Activated T-cell treated with anti-CD3 and anti-CD28 coated beads, Interleukin-2, amount 50 U/mL, for 48 hours (primary cell): Measurements from ENCODE around the gene SPRYD3.

Experiments
- DNase-seq, 2 experiments: peaks; one replicate each; pipeline ENCODE4 v3.0.0-alpha.2; 2020

The SPRYD3 gene

DNA sequence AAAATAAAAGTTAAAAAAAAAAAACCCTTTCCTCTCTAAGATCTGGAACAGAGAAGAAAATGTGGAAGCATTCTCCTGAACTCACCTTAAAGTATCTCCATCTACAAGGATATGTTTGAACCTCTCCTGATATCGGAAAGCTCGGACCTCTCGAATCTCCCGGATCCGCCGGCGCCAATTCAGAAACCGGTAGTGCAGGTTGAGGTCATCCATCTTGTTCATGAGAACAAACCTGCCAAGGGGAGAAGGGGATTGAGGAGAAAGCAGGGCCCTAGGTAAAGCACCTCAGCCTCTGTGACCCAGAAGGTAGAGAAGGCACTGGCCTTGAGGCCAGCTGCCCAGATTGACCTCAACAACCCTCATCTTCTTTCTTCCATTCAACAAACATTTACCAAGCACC lies 2.2 kb downstream of the SPRYD3 start:
- DNase-seq = no peak

DNA sequence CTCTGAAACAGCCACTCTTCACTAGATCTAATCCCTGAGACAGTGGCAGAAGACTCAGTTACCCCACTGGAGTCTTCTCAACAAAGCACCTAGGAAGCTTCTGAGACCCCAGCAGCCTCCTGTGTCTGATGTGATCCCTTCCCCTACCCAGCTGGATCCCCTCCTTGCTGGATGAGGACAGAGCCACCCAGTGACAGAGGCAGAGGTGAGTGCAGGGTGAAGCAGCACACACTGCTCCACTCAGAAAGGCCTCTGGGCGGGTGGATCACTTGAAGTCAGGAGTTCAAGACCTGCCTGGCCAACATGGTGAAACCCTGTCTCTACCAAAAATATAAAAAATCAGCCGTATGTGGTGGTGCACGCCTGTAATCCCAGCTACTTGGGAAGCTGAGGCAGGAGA lies 2.7 kb downstream of the SPRYD3 start:
- no peak for DNase-seq

DNA sequence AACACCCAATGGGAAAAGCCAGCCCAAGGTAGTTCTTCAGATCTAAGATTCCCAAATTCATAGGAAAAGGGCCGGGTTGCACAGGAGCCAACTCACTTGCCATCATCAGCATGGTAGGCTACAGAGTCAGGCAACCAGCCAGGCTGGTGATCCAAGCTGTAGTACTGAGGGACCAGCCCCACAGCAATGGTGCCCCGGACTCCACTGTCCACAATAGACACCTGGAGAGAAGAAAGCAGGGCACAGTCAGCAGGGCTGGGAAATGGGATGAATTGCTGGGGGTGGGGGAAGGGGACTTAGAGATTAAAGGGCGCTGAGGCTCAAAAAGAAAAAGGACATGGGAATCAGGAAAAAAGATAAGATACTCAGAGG lies 4.2 kb downstream of the SPRYD3 start:
- no peak for DNase-seq

DNA sequence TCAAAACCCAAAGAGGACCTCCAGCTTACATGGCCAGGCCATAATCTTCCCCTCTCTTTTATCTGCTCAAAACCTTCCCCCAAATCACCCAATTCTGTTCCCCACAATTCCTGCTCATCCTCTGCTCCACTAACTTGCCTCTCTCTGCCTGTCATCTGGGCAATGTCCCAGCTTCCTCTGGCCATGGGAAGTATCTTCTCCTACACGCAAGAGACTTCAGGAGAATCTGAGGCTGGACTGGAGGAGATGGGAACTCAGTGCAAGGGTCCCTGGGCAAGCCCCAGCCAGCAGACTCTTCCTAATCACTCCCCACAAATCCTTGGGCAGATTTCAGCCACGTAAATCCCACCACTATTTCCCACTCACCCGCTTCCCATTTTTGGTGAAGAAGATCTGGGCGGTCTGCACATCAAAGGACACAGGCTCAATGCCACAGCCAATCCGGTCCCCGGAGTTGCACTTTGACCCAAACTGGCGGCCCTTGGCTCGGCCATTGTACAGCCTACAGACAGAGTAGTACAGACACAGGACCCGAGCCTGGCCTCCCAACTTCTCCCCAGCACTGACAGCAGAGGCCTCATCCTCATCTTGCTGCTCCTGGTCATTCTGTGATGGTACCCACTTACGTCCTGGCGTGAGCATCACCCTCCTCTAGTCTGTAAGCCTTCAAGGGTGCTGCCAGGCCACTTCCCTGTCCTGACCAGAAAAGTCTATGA lies 4.7 kb downstream of the SPRYD3 start:
- DNase-seq = no peak

DNA sequence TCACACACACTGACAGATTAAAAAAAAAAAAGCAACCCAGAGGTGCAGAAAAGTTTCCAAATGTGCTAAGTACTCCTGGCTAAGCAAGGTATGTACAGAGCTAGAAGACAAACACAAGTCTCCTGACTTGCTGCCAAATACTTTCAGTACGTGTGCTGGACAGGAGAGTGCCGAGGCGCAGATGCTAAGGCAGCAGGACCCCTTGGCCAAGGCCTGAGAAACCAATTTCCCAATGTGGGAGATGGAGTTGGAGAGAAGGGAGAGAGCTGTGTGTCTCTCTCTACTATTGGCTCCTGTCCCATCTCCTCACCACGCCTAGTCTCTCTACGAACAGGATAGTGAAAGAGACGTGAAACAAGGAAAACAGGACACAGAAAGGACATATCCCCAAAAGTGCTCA lies 5.3 kb downstream of the SPRYD3 start:
- DNase-seq = no peak

DNA sequence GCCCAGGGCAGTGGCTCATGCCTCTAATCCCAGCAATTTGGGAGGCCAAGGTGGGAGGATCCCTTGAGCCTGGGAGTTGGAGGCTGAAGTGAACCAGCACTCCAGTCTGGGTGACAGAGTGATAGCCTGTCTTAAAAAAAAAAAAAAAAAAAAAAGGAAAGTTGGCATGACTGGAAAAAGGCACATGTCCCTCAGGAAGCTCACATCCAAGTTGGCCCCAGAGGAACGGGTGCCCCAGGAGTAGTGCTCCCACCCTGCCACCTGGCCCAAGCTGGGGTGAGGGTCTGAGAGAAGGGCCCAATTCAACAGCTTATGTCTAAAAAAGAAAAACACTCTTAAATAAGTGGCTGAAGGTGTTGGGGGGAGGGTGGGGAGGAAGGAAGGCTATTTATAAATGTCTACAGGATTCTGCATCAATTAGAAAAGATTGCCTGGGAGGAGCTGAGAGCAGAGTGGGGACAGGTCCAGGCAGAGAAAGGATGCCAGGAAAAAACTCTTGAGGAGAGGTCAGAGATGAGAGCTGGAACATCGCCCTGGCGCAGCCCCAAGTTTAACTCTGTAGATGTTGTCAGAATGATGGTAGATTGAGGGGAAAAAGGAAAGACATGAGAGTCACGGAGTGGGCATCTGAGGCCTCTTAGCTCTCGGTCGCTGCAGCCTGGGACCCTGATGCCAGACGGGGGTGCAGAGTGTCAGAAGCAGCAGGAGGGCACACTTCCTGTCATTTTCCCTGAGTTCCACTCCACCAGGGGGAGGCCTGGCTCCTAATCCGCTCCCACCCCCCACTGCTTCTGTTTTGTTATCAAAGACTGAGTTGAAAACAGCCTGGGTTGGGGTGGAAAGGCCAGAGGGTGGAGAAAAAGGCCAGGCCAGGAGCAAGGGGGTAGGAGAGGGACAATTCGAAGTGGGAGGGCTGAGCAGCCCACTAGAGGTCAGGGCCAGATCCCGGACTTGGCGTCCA lies 7.3 kb downstream of the SPRYD3 start:
- no peak for DNase-seq

DNA sequence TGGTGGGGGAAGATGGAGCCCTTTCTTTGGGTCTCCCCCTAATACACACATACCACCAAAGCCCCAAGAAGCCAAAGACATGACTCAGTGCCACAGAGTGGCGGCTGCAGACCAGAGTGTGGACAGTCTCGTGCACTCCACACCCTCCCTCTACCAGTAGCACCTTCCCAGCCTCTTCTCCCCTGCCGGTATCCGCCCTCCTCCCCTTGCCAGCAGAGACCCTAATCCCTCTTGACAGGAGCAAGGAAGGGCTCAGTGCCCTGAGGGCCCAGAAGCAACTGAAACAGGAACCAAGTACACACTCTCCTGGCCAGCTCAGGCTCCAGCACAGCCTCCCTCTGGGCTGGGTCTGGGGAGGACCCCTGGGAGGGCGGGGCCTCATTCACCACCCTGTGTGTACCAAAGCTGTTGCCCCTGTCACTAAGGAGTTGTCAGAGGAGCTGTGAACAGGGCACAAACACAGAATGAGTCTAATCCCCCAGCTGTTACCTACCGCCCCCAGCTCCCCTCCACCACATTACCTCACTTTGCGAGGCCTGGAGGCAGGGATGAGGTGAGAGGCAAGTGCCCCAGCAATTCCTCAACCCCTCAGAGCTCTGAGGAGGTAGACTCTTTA lies 8.2 kb downstream of the SPRYD3 start:
- no peak for DNase-seq

DNA sequence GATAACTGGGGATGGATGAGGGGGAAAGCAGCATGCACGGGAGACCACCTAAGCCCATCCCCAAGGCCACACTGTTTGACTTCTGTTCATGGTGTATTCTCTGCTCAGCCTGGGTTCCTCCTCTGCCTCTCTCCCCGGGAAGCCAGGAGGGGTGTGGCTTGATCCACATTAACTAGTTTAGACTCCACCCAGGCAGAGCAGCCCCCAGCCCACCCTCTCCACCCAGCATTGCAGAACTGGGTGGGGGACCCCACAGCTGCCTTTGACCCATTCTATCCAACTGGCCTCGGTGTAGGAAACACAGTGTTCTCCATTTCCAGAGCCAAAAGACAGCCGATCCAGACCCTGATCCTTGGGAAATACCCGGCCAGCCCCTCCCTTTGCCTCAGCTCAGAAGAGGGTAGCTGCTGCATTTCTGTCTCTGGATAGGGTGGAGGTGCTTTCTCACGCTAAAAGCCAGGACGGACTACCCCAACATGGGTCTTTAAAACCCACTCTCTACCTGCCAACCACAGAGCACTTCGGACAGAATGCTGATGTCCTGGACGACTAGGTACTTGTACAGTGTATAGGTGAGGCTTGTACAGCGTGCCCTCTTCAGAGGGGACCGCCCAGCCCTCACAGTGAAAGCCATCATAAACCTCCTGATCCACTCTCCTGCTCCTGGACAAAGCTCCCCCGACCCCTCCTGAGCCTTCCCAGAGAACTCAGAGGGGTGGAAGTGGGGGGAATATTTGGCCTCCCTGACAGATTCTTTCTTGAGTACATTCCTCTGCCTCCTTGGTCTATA lies 9.4 kb downstream of the SPRYD3 start:
- no peak for DNase-seq

DNA sequence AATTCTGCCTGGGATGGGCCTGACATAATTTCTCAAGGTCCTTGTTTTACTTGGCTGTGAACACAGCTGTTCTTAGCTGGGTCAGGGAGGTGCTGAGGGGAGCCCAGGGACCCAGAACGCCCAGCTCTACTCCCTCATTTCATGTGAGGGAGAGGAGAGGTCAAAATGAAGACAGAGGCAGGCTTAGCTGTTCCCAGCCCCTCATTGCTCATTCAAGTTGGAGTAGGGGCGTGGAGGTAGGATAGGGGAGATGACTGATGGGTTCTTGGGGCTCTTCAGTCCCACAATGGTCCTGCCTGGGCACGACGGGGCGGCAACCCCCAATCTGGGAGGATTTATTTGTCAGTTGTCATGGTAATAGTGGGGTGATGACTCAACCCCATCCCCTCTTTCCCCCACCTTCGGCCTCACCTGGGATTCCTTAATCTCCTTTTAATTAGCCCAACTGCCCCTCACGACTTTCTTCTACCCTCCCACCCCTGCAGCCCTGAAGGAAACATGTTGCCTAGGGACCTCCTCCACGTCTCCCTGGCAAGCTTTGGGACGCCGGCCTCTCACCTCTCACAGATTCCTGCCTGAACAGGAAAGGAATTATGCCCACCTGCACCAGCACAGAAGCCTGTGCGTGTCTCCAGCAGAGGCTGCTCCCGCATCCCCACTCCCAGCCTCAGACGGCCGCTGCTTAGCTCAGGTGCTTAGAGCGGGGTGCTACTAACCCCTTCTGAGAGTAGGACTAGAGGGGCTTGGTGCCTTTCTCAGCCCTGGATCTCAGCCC lies 10.2 kb downstream of the SPRYD3 start:
- no peak for DNase-seq

DNA sequence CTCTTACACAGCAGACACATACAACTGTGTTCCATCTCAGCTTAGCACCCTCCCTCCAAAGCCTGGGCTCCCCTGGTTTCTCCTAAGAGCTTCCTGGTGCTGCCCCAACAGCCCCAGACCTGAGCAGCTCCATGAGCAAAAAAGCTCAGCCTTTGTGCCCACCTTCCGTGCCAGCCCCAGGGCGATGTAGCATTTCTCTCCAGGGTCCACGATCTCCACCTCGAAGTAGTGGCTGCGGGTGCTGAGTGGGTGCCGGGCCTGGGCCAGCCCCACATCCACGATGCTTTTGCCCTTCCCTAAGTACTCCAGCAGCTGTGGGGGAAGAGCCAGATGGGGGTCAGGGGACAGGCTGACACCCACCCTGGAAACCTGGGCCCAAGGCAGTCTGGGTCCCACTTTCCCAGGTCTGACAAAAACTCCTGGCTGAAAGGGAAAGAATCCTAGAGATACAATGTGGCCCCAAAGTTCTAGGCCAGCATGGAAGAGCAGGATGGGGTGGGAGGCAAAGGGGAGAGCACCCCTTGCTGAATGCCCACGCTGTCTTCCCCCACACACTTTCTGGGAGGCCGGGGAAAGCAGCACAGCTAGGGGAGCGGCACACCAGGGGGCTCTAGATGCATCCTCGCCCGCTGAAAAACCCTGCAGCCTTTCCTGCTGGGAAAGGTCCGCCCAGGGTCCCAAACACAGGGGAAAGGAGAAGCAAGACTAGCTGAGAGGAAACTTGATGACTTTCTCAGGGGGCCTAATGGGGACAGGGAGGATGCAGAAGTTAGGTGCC lies 11.0 kb downstream of the SPRYD3 start:
- no peak for DNase-seq

DNA sequence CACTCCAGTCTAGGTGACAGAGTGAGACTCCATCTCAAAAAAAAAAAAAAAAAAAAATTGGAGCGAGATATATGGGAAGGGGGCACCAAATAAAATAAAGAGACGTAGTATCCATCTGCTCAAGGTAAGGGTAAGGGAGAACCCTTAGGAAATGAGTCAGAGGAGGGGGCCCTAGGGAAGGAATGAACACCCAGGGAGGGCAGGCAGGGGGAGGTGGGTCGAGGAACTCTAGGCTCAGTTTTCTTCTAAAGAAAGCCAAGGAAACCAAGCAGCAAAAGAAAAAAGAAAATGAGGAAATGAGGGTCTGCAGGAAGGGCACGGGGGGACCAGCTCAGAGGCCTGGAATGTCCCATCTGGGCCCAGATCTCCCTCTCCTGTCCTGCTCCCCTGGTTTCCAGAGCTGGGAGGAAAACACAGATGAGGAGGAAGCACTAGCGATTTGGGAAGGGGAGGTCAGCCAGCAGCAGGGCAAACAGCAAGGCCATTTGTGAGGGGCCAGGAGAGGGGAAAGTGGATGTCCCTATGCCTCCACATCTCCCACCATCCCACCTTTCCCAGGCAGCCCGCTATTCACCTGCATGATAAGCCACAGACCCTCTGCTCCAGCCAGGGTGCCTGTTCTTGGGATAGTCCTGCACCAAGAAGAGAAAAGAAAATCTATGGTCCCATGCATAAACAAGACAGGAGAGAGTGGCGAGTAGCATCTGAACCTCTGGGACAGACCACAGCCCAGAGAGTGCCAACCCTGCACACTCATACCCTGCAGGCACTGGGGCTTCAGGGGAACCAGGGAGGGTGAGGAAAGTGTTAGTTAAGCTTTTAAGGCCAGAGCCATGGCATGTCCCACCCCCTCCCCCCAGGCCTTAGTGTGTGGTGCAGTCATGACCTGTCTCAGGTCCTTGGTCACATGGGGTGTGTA lies 11.9 kb downstream of the SPRYD3 start:
- DNase-seq = no peak

DNA sequence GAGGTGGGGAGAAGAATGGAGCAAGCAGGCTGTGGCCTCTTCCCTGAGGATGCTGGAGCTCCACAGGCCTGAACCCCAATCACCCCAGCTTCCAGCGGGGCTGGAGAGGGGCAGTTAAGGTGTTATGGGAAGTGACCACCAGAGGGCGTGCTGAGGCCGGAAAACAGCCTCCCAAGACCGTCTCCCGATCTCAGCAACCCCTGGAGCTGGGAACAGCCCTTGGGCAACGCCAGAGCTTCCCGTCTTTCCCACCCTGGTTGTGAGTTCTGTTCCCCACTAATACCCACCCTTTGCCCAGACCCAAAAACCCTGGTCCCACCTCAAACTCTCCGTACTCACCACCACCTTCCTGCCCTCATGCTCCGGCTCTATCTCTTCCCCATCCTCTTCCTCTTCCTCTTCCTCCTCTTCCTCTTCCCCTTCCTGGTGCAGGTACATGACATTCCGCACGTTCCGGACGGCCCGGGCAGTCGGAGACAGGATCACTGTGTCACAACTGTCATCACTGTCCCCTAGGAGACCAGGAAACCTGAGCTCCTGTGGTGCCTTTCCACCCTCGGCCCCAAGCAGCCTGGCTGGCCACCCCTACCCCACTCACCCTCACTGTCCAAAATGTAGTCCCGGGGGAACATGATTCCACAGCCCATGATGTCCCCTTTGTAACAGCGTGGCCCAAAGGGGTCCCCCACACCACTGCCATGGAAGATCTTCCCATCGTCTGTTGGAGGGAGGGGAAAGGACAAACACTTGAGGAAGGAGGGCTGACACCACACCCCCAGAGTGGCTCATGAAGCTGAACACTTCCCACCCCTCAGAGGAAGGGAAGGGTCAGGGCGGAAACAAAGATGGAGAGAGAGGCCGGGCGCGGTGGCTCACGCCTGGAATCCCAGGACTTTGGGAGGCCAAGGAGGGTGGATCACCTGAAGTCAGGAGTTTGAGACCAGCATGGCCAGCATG lies 12.9 kb downstream of the SPRYD3 start:
- DNase-seq = peak; percentile 80 to 81

DNA sequence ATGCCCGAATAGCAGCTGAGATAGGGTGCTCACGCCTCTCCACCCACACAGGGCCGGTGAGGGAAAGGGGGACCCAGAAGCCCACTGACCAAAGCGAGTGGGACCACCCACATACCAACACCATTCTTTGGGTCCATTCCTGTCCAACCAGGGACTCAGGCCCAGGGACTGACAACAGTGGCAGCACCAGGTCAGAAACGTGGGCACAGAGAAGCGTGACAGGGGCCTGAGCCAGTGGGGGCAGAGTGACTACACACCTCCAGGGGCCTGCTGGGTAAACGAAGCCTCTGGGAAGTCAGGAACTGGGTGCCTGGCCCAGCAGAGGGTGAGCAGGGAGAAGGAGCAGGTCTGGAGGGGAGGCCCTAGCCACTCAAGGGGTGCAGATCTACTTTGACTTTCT lies 13.7 kb downstream of the SPRYD3 start:
- DNase-seq = peak in 1 of 2 experiments; percentile 20

DNA sequence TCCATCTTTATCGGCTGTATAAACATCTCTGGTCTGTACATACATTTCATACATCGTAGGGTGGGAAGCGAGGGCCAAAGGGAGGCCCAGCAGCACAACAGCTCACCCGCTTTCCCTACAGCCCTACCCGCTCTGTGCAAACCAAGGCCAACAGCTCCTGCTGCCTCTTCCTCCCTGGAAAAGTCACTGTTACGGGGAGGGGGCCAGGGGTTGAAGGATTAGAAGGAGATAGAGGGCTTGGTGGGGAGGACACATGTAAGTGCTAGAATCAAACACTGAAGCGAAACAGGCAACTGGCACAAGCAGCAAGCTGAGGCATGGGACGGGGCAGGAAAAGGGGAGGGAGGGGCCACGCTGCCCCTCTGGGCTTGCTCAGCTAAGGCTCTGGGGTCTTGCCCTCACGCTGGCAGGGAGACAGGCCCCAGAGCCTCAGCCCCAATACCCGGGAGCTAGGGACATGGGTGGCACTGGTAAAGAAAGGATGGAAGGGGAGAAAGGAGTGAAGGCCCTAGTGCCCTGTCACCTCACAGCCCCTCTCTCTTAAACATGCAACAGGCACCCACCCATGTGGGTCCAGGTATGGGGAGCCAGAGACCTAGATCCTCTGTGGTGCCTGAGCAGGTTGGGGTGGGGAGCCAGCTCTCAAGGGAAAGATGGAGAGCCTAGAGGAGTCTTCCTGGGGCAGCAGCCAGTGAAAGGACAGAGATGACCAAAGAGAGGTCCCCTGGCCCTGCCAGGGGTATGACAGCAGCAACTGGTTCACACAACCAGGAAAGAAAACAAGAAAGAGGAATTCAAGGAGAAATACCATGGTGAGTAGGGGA lies 14.4 kb downstream of the SPRYD3 start:
- DNase-seq = no peak

DNA sequence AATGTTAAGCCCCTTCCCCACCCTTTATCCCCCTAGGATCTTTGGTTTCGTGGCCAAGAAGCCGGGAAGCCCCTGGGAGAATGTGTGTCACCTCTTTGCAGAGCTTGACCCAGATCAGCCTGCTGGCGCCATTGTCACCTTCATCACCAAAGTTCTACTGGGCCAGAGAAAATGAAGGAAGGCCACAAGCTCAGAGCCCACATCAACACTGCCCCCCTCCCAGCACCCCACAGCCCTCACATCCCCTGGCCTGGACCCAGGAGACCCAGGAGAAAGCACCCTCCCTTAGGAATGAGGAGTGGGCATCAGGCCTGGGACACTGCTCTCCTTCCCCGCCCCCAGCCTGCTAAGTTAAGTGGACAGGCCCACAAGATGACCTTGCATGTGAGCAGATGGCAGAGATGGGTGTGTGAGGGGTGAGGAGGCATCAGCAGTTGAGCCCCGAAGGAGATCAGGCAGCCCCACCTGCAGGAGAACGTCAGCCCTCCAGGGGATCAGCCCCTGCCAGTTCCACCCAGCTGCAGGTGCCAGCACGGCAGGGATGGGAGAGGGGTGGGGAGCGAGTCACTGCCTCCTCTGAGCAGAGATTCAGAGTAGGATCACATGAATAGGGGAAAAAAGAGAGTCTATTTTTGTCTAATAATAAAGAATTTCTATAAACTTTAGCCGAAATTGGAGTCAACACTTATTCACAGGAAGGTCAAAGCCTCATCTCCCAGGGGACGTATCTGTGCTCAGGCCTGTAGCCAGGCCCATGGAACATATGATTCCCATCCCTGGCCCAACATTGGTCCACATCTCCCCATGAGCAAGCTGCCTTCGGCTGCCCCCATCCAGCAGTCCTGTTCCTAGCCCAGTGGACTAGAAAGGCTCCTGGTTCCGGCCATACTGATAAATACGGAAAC lies 15.2 kb downstream of the SPRYD3 start:
- DNase-seq = no peak

DNA sequence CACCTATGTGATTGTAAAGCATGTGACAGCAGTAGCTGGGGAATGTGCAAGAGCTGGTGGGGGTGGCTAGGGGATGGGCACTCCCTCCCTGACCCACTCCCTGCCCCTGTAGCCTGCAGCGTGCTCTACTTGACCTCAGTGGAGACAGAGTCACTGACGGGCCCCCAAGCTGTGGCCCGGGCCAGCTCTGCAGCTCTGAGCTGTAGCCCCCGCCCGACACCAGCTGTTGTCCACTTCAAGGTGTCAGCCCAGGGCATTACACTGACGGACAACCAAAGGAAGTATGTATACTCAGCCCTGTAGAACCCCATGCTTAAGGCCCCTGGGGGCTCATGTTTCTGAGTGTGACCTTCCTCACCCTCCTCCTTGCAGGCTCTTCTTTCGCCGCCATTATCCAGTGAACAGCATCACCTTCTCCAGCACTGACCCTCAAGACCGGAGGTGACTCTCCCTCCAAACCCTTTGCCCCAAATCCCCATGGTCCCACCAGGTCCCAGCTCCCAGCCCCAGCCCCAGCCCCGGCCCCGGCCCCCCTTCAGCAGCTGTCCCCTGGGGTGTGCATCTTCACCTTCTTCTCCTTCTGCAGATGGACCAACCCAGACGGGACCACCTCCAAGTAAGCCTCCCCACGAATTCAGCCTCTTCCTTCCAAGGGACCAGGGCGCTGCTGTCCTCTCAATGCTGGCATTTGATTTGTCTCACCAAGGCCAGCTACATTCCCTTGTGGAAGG lies 16.0 kb downstream of the SPRYD3 start:
- DNase-seq = no peak
